Cerebellar nuclear complex (tissue), 1 donor: ENCODE data around the gene IGLL5.

Experiments
- DNase-seq, 2 experiments: peaks; one replicate each; lab custom pipeline; 2025; lab: John Stamatoyannopoulos, UW

IGLL5 gene

GRCh38 chr22:22863001-22863400 is 24.6 kb upstream of the IGLL5 start:
- no peak for DNase-seq

- no peak for DNase-seq
These were observed 22.1 kb upstream of the IGLL5 start for GRCh38 chr22:22865311-22866072.

DNA sequence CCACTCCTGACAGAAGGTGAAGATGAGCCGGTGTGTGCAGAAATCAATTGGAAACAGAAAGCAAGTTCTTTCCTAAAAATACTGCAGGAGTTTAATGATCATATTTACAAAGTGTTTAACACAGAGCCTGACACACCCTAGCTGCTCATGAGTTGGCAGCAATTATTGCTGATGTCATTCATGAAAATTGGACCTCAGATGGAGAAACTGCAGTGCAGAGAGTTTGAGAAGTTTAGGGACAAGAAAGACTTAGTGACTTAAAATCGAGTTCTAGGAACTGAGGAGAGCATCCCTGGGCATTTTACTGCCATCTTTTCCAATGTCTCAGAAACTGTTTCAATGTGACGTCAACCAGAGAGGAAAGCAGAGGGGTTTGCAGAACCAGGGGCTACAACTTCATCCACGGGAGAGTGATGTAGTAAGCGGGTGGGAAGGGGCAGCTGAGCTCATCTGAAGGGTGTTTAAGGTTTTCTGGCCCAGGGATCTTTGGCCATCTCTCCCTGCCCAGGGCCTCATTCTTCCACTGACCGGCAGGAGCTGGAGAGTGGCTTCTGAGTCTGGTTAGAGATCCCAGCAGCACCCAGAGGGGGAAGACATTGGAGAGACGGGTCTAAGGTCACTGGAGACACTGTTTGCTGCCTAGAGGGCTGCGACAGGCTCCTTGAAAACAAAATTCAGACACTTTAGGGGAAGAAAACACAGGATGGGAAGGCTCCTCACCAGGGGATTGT is 21.1 kb upstream of the IGLL5 start:
- no peak for DNase-seq

DNA sequence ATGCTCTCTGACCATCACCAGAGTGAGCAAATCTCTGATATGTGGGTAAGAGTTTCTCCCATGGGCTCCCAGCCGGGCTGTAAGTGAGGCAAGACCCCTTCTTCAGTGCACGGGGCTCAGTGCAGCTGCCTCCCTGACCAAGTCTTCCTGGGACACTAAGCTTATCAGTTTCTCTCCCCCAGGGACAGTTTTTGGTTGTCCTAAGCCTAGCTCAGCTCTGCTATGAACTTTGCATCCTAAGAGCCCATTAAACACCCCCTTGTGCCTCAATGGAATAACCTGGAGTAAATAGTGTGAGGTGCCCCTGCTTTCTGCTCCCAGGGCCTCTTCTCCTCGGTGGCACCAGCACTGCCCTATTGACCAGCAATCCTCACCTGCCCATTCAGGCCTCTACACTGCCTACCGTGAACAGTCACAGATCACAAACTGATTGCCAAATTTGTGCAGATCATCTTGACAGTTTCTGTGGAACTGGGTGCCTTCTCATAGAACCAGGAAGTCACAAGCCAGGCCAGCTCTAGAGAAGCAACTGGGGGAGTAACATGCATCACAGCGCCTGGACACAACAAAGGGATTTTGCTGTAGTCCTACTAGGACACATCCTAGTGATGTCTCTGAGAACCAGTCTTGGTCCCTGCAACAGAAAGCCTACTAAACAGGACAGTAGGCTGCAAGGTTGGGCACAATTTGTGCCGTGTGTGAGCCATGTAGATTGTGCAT is 19.5 kb upstream of the IGLL5 start:
- DNase-seq = no peak

DNA sequence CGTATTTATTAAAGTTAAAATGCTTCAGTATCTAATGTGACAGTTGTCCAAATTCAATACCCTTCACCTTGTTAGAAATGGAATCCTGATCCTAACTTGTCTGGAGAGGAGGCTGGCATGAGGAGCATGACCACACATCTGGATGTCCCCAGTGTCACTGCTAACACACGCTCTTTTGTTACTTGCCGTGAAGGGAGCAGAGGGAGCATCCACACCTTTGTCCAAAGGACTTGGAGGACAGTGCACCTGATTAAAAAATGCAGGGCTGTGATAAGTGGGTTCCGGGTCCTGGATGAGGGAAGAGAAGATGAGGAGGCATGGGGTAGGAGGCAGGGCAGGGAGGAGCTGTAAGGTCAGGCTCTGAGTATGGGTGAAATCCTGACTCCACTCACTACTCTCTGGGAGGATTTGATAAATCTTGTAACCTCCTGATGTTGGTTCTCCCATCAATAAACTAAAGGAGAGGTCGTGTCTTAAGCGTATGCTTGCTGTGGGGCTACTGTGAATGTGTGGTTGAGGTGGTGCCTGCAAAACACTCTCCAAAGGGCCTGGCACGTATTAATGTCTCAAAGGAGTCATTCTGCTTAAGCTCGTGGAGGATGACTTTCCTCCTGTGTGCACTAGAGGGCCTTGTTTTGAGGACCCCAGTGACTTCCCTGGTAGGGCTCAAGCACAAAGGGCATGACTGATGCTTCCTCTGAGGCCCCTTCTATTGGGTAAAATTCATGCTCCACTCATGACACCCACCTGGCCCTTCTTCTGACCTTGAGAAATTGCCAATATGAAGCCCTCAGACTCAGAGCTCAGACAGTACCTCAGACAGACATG is 16.8 kb upstream of the IGLL5 start:
- no peak for DNase-seq

GRCh38 chr22:22871536-22872278 is 15.9 kb upstream of the IGLL5 start:
- no peak for DNase-seq

DNA sequence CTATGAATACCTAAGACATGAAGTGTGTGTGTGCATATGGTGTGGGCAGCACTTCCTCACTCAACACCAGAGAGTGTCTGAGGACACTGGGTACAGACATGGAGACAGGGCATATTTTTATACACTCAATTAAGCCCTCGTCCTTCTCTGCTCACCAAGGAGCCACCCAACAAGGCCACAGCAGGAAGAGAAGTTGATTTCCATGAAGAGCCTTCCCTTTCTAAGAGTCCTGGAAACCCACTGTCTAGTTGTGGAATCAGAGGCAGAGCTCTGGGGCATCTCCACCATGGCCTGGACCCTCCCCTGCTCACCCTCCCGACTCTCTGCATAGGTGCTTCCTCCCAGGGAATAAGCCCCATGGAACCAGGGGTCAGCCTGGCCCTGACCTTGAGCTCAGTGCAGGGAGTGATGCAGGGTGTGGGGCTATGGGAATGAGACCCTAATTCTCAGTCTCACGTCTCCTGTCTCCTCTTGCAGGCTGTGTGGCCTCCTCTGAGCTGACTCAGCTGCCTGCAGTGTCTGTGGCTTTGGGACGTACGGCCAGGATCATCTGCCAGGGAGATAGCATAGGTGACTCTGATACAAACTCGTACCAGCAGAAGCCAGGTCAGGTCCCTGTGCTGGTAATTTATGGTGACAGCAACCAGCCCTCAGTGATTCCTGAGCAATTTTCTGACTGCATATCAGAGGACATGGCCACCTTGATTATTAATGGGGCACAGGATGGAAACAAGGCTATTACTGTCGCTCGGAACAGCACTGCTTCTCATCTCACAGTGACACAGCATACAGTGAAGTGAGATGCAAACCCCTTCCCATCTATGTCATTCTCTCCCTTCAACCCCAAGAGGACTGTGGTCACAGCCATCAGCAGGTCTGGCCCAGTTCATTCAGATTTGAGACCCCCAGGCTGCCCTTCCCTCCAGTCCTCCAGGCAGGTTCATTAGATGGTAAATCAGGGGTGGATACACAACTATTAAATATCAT is 14.6 kb upstream of the IGLL5 start:
- DNase-seq = no peak

DNA sequence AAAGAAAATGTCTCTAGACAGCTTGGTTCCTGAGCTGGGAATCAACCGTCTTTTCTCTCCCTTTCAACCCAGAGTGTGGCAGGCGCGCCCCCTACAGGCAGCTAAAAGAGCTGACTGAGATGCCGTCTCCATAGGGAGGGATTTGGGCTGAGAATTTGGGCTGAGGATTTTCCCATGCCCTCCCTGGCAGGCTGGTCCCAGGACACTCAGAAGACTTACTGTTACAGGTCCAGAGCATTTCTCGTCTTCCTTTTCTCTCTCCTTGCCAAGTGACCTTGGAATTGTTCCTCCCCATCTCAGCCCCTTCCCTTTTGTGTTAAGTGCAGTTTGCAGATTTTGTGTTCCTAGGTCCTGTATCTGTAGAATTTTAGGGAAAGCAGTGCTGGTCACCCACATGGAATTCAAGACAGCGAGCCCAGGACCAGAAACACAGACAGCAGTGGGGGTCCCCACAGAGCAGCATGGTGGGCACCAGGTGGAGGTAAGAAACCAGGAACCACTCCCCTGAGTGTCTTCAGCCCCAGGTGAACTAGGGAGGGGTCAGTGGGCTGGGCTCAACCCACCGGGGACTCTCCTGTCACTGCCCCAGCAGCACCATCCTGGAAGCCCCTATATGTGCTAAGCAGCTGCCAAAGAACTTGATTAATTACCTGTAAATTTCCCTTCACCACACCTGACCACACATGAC is 9.9 kb upstream of the IGLL5 start:
- DNase-seq = no peak

- DNase-seq = no peak
These were observed 9.4 kb upstream of the IGLL5 start for GRCh38 chr22:22878211-22878570.

DNA sequence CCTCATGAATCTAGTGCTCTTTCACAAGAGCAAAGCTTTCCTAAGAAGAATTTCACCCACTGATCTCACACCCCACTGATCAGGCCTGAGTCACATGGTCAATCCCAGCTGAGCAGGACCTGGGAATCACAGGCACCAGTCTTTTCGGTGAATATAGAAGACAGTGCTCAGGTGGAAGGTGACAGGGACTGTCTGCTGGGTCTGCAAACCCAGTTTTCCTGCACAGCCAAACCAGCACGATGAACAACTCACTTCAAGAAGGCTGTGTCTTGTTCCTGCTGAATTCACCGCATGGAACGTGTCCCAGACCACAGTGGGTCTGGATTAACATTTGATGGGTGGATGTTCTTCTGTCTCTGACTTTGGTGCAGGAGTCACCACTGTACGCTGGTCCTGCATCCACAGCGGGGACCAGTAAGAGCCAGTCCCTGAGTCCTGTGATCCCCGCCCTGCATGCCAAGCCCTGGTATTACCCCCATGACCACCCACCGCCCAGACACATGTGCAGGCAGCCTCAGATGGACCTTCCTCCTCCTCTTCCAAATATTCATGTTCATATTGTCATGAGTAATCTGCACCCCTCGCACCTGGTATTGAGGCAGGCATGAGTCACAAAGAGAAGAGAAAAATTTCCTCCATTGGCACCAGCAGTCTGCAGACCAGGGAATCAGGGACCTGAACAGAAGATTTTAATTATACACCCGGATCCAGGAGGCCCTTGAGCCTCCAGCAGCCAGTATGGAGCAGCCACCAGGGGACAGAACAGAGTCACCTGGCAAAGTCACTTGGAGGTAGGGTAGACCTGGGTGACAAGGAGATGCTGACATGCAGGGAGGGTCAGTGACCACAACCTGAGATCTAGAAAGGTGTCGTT is 8.6 kb upstream of the IGLL5 start:
- no peak for DNase-seq

DNA sequence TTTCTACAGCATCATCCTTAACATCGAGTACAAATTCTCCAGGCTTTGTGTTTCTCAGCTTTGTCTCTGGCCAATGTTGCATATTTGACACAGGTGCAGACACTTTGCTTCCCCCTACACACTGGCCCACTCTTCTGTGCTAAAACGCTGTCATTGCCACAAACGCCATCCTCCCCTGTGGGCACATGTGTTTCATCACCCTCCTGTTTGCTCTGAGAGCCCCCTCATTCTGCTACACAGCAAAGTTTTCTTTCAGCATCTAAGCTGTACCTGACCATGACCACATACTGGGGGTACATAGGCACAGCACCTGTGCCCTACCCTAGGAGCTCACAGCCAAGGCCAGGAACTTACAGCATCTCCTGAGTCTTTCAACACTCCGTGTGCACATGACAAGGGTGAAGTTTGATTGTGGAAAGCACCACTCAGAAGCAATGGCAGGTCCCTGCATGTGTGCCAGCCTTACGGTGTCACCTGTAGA is 7.9 kb upstream of the IGLL5 start:
- no peak for DNase-seq

DNA sequence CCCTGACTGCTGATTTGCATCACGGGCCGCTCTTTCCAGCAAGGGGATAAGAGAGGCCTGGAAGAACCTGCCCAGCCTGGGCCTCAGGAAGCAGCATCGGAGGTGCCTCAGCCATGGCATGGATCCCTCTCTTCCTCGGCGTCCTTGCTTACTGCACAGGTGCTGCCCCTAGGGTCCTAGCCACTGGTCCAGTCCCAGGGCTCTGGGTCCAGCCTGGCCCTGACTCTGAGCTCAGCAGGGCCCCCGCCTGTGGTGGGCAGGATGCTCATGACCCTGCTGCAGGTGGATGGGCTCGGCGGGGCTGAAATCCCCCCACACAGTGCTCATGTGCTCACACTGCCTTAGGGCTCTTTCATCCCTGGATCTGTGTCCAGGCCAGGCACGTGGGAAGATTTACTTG is 7.0 kb upstream of the IGLL5 start:
- DNase-seq = no peak

- DNase-seq = no peak
These were observed 6.3 kb upstream of the IGLL5 start for GRCh38 chr22:22881116-22882000.

DNA sequence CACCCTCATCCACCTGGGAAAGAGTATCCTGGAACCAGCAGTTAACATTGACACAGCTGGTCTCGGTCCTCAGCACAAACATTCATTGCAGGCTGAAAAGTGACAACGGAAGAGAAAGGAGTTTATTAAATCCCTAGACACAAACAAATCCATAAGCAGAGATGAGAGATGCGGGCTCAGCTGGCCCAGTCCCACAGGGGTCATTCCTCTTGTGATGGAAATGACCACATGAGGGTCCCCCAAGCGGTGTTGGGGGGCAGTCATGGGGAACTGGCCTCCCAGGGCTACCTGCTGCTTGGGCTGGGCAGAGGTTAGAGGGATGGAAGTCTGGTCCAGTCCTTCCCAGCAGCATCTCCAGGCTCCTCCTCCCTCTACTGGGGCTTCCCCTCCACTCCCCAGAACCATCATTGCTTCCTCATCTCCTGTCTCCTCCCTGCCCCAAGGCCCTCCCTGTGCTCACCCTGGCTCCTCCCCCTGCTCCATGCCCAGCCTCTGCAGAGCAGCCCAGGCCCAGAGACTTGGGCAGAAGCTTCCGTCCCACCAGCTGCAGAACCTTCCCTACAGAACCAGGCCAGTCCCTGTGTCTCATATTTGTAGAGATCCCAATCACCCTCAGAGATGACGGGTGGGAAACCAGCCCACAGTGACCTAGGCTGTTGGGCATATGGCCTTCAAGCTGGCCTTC is 5.4 kb upstream of the IGLL5 start:
- no peak for DNase-seq

DNA sequence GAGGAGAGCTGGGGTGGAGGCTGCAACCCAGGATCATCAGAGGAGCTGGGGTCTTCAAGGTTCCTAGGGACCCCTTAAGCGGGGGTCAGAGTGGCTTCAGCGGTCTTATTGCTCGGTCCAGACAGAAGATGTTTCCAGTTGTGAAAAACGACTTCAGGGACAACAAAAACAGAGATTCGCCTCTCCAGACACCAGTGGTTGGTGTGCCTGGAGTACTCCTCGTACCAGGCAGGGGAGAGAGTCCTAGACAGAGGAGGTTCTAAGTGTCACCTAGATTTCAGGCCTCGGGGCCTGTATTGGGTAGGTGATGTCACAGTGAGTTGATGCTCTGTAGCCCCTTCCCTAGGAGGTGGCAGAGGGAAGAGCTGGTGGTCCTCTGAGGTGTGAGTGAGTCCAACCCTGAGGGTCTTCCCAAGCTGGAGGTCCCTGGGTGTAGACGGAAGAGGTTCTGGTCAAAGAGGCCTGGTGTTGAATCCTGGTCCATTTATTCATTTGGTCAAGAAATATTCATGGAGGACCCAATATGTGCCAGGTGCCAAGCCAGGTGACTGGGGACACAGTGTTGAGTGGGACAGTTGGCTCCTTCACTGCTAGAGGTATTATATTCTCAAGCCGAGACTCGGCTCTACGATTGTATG is 4.4 kb upstream of the IGLL5 start:
- no peak for DNase-seq
